Activated CD8-positive, alpha-beta memory T cell treated with anti-CD3 and anti-CD28 coated beads for 48 hours (primary cell): ENCODE results near the gene BHLHE40.

Experiments
- DNase-seq, 3 experiments: peaks; one replicate each; pipeline ENCODE4 v3.0.0-alpha.2; 2020; ENCODE audit warnings: low read depth in 2 of 3, low spot score in 2 of 3

Gene BHLHE40

DNA sequence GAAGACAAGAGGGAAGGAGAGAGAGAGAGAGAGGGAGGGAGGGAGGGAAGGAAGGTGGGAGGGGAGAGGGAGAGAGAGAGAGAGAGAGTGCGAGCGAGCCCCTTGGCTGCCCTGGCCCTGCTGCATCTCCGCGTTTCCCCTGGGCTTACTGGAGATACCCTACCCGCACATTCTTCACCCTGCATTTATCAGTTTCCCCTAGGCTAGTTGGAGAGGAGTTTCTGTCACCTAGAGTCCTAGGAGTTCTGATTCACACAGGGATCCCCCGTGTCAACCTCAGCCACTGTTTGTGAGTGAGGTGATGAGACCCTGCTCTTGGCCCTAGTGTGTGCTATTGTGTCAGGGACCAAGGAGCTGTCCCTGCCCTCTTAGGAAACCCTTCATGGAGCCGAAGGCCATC is 18.7 kb downstream of the BHLHE40 start:
- no peak for DNase-seq

DNA sequence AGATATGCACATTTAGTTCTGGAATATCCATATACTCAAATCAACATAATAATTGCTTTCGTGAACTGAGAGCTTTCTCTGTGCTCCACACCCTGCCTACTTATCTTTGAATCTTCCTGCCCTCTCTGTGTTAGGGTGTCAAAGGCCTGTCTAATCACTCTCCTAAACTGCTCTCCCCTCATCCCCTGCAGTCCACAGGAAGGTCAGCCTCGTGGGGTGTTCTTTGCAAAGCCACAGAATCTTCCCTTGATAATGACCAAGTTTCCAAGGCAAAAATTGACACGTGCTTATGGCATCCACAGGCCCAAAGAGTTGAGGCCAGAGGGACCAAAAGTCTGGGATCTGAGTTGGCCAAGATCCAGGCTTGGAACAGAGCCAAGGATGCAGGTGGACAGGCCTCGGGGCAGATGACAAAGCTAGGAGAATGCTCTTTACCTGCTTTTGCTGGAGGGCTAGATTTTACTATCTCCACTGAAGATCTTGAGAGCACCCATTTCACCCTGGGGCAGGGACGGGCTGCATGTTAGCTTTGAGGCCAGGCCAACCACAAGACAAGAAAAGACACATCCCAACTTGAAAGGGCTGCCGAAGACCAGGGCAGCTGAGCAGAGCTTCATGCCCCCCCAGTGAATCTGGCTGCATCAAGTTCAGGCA is 20.4 kb downstream of the BHLHE40 start:
- DNase-seq = no peak

DNA sequence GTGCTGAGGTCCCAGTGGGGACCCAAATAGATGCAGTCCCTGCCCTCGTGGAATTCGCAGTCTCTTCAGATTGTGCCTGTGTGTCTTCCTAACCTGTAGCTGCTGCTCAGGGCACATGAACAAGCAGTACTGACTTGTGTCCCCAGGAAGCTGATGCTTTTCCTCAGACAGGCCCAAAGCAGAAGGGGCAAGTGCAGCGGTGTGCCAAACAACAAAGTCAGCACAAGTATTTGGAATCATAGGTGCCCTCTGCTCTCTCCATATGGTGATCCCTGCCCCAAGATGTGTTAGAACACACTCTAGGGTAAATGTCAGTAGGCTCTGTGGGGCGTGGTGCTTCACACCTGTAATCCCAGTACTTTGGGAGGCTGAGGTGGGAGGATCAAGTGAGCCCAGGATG is 21.9 kb downstream of the BHLHE40 start:
- DNase-seq = no peak

DNA sequence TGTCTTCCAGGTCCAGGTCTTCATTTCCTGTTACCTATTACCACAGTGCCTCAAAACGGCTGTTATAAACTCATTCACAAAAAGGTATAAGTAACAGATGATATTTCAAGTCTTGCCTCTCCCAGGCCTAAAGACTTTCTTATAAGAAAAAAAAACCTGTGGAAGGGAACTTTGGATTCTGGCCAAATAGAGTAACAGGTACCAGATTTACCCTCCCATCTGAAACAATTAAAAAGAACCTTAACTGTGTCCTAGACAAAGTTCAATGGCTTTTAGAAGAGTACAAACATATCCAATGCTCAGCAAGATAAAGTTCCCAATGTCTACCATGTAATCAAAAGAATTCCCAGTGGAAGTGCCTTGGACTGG is 22.6 kb downstream of the BHLHE40 start:
- no peak for DNase-seq

DNA sequence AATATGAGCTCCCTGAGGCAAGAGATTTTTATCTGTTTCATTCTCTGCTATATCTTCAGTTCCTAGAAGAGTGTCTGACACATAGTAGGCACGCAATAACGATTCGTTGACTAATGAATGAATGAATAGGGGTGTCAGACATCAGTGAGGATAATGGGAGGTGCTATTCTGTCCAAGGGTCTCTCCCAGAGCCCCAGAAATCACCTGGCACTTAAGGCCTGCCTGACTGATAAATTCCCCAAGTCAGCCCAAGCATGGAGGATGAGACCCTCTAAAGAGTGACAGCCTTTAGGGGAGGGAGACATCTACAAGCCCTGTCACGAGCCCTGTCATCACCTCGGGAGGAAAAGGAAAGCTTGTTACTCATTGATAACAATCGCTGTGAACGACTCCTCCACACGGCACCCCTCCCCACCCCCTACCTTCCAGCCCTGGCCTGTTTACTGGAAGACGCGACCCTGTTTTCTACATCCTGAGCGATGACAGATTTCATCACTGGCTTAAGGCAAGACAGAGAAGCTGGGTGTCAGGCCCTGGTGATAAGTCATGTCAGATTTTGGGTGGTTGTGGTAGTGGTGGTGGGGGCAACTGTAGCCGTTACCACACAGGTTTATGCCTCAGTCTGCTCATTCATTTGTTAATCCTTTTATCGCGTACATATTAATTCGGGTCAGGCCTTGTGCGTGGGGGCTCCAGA is 23.1 kb downstream of the BHLHE40 start:
- no peak for DNase-seq

DNA sequence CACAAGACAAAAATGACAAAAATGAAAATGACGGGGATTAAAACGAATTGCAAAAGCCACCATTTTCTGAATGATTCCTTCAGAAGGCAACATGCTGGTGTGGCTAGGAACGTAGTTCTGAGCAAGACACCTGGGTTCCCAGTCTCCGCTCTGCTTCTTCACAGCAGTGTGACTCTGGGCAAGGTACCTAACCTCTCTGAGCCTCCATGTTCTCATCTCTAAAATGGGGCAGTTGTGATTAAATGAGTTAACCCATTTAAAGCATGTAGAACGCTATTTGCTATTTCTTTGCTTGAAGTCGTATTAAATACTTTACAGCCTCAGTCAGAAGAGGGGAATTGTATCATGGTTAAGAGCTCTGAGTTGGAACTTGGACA is 23.6 kb downstream of the BHLHE40 start:
- DNase-seq = no peak

DNA sequence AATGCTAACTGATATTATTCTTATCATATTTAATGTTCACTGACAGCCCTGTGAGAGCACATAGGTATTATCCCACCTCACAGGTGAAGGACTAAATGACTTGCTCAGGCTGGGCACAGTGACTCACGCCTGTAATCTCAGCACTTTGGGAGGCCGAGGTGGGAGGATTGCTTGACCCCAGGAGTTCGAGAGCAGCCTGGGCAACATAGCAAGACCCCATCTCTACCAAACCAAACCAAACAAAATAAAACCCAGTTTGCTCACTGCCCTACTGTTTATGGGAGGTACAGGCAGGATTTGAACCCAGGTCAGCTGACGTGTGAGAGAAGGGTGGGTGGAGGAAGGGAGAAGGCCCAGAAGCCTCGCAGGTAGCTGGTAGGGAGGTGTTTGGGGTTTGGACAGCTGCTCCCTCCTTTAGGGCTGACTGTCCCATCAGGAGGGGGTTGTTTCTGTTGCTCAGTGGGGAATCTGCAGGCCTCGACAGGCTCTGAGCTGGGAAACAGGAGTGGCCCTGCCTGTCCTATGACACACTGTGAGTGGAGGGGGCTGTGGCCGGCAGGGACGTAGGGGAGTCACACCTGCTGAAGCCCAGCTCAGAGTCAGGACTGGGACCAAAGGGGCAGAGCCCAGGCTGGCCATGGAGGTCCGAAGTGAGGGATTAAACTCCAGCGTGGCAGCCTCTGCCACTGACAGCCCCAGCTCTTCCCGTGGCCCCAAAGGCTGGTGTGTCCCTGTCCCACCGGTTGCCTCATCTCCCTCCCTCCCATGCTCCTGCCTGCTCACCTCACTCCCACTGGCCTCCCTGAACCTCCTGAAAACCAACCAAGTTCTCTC is 25.3 kb downstream of the BHLHE40 start:
- no peak for DNase-seq

DNA sequence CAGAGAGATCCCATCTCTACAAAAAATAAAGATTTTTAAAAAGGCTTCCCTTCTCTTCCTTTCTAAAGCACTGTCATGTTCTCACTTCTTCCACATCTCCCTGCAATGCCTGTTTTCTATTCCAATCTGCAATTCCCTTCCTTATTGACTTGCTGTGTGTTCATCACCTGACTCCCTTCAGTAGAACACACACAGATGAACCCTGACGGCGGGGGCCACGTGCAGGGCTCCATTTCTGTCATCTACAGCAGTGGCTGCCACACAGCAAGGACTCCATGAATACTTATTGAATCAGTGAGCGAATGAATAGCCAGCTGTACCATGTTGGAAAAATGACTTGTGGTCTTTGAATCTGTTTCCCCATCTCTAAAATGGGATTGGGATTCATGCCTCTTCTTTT is 26.1 kb downstream of the BHLHE40 start:
- no peak for DNase-seq

DNA sequence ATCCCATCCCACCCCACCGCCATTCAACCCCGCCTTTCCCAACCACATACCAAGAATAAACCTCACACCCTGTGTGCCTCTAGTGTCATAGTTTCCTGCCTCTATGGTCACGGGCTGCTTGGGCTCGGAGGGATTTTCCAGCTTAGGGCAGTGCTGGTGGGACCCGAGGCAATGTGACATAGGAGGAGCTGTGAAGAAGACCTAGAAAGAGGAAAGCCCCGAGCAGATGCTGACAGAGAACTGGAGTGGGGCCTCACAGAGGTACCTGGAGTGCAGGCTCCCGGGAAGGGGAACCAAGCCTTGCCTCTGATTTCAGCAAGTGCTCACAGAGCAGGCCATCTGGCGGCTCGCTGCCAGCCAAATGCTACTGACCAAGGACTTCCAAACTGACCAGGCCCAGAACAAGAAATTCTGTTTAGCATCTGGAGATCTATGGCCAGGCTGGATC is 27.5 kb downstream of the BHLHE40 start:
- peak in 2 of 3 experiments; percentile 65 to 78 for DNase-seq

DNA sequence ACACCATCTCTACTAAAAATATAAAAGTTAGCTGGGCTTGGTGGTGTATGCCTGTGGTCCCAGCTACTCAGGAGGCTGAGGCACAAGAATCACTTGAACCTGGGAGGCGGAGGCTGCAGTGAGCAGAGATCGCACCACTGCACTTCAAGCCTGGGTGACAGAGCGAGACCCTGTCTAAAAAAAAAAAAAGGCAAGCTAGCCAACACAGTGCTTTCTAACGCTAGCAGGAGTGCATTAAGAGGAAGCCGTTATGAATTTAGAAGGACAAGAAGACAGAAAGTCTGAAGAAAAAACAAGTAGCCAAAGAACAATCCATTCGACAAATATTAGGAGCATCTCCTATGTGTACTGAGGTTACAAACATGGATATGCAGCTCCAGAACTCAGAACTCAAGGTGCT is 28.6 kb downstream of the BHLHE40 start:
- no peak for DNase-seq

DNA sequence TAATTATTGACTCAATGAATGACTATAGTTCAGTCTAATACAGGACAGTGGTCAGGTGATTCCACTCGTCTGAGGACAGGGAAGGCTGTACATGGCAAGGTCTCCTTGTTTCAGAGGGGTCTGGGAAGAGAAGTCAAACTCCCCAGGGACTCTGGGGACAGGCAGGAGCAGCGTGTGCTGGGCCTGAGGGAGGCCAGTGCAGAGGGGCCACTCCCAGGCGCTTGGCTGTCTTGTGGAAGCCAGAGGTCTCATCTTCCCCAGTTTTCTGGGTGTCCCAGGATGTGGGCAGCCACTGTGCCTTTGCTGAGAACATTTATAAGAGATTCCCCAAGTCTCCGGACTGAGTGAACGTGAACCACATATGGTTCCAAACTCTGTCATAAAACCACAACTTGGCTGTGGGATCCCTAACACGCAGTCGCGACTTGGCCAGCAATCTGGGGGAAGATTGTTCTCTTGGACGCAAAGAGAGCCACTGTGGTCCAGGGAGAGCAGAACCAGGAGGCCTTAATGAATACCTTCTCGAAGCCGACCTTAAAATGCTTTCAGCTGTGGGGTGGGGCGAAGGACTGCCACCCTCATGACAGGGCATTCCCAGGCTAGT is 30.4 kb downstream of the BHLHE40 start:
- DNase-seq = no peak

DNA sequence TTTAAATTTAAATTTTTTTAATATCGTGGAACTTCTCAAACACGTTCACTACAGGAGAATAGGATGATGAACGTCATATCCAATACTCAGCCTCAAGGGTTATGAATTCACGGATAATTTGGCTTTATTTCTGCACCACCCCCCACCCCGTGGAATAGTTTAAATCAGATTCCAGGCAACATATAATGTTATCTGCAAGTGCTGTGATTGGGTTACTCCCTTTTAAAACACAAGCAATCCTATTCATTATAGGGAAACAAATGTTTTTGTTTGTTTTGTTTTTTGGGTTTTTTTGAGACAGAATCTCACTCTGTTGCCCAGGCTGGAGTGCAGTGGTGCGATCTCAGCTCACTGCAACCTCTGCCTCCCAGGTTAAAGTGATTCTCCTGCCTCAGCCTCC is 30.9 kb downstream of the BHLHE40 start:
- no peak for DNase-seq

DNA sequence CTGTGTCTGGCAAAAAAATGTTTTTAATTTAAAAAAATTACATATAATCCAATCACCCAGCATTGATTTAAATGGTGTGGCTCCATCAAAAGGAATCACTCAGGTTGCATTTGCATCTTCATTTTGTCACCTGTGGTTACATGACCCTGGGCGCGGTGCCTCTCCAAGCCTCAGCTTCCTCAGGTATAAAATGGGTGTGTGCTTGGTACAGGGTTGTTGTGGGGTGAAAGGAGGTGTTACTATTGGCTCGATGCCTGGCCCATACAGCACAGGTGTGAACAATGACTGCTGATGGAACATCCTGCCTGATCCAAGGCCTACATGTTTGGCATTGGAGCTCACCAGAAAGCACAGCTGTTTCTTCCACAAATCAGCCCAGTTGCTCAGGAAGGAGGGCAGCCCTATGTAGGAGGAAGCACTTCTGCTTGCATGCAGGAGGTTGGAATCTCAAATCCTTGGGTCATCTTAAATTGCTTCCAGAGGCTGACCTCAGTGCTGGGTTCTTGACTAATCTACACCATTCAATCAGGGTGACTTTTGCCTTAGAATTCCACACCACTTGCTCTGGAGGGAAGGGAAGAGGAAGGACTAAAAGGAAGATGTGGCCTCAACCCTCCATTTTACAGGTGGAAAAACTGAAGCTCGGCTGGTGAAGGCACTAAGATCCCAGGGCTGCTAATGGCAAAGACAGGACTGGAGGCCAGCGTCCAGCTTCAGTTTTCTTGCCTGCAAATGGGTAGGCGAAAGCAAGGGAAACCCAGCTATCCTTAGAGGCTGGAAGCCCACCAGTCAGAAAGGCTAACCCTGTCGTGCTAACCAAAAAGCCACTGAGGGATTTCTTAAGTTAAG is 31.7 kb downstream of the BHLHE40 start:
- DNase-seq = no peak

DNA sequence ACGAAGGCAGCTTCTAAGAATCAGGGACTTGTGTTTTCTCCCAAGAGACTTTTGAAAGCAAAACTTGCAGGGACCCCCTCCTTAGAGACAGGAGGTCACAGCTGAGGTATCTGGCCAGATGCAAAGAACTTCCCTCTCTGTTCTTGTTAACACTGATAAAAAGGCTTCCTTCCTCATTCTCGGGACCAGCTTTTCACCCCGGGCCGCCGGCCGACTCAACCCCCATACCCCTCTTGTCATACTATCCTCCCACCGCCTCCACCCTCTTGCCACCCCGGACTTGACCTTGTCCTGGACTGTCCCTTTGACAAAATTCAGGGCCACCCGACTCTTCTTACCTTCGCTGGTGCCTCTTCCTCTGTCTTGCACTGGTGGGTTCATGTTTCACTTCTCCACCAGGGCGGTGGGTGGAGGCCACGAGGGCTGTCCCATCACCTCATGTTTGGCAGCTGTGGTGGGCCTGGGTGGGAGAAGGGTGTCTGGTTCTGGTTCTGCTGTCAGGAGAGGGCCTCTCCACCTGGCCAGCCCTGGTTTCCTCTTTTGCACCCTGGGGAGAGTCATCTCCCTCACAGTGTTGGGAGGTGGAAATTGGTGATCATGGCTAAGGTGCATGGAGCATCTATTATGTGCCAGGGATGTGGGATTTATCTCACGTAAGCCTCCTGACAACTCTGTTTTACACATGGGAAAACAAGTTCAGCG is 32.5 kb downstream of the BHLHE40 start:
- no peak for DNase-seq

DNA sequence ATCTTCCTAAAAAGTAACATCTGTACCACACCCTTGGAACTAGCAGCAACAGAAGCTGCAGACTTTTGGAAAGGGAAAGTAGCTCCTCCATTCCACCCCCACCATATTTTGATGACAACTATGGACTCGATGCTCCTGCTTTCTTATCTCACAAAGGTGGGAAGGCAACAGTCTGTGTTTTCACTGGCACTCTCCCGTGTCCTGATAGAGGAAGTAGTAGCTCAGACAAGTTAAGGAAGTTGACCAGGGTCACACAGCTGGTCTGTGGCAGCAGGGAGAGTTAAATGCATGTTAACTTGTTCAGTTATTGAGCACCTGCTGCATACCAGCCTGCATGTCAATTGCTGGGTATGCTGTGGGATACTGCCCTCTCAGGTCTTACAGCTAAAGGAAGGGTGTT is 33.1 kb downstream of the BHLHE40 start:
- no peak for DNase-seq

DNA sequence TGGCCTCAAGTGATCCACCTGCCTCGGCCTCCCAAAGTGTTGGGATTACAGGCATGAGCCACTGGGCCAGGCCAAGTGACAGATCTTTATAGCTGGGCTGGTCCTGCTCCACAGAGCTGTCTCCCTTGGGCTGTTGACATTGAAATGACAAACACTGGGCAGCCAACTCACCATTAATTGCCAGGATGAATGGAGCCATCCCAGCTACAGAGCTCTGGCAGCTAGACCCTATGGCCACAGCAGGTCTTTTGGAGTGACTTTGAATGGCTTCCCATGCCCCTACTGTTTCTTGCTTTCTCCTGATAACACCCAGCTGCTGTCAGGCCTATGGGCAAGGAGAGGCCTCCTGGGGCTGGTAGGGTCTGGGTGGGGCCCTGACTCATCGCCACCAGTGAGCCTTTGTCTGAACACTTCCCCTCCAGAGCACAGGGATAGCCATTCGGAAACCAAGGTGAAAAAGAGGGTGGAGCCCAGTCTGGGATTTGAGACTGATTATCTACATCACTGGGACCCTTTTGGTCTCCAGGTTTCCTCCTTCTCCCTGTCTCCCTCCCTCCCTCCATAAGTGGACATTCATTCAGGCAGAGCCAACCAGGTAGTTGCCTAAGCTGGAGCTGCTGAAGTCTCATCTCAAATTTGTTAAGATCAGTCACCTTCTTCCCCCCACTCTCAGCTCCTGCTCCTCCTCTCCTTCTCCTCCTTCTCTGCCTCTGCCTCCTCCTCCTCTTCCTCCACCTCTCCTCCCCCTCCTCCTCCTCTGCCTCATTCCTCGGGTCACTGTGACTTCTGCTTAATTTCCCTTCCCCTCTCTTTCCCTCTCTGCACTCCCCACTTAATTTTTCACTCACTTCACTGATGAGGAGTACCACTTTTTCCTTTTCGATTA is 34.0 kb downstream of the BHLHE40 start:
- DNase-seq = no peak

DNA sequence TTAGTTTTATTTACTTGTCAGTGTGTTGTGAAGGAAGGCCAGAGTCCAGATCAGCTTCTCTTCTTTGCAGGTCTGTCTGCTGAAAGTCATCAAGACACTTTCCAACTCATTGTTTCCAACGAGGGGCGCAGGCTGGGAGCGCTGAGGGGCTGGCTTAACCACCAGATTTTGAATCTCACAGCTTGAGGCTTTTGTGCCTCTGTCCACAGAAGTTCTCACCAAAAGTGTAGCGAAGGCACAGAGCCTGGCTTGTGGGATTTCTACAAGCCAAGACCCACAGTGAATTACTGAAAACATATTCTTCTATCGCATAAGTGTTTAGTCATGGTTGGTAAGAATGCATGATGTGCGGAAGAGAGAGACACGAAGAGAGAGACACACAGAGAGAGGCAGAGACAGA is 35.2 kb downstream of the BHLHE40 start:
- DNase-seq = no peak

DNA sequence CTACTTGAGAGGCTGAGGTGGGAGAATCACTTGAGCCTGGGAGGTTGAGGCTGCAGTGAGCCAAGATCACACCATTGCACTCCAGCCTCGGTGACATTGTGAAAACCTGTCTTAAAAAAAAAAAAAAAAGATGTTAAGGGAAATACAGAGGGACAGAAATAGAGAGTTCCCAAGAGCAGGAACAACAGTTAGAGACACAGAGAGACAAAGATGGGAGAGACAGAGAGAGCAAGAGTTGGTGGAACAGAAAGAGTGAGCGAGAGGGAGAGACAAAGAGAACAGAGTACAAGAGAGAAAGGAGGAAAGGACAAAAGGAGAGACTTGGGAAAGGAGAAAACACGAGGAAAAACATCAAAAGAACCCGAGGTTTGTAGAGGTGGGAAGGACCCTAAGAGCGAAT is 35.8 kb downstream of the BHLHE40 start:
- DNase-seq = no peak
